GM19043 (cell line): ENCODE results near the gene RSRC2.

Experiments used
- ATAC-seq: cut with Tn5 transposase; IDR thresholded peaks from one replicate; pipeline ENCODE4 v1.9.1; 2021; ENCODE audit warnings: low read depth; ENCODE audit not compliant: unreplicated experiment

RSRC2 gene

GRCh38 chr12:122454739-122455138 lies 72.0 kb downstream of the RSRC2 start:
- no peak for ATAC-seq

GRCh38 chr12:122454250-122454721 lies 72.5 kb downstream of the RSRC2 start:
- ATAC-seq, result no peak
